Astrocyte of the cerebellum (primary cell): Measurements from ENCODE around the gene PRR15.

Experiments
- DNase-seq: peaks from one replicate; pipeline ENCODE4 v3.0.0-alpha.2; 2011; ENCODE audit warnings: low read depth
- H3K4me3 ChIP-seq: 2 replicates; pipeline ENCODE4 v1.5.1; 2011; ENCODE audit warnings: mild to moderate bottlenecking, low read depth, low read length, moderate library complexity
- in situ Hi-C: cut with HindIII; loops from 2 replicates; pipeline ENCODE4 v1.10.0; 2017; ENCODE audit warnings: low sequenced_read_pairs
- TF ChIP-seq, protein P1 (sequence below): IDR thresholded peaks from 2 replicates; pipeline ENCODE4 v1.5.1; 2012; ENCODE audit warnings: low read length, low read depth, moderate library complexity, mild to moderate bottlenecking; ENCODE audit errors: missing control alignments

Gene PRR15

DNA sequence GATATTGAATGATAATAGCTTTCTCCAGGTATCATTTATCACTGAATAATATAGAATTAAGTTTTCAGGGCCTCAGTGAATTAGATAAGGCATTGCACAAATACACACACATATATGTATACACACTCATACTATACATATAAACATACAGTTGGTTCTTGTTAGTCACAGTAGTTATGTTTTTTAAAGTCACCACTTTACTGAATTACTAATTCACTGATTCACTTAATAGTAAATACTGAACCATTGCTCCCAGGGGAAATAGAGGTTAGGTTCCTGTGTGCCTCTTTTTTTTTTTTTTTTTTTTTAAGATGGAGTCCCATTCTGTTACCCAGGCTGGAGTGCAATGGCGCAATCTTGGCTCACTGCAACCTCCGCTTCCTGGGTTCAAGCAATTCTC lies 33.6 kb downstream of the PRR15 start:
- H3K4me3 ChIP-seq: no peak overlapping the region
- in situ Hi-C loops: no loop called here
- DNase-seq: no peak
- TF ChIP-seq, protein P1, sequence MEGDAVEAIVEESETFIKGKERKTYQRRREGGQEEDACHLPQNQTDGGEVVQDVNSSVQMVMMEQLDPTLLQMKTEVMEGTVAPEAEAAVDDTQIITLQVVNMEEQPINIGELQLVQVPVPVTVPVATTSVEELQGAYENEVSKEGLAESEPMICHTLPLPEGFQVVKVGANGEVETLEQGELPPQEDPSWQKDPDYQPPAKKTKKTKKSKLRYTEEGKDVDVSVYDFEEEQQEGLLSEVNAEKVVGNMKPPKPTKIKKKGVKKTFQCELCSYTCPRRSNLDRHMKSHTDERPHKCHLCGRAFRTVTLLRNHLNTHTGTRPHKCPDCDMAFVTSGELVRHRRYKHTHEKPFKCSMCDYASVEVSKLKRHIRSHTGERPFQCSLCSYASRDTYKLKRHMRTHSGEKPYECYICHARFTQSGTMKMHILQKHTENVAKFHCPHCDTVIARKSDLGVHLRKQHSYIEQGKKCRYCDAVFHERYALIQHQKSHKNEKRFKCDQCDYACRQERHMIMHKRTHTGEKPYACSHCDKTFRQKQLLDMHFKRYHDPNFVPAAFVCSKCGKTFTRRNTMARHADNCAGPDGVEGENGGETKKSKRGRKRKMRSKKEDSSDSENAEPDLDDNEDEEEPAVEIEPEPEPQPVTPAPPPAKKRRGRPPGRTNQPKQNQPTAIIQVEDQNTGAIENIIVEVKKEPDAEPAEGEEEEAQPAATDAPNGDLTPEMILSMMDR: no peak

DNA sequence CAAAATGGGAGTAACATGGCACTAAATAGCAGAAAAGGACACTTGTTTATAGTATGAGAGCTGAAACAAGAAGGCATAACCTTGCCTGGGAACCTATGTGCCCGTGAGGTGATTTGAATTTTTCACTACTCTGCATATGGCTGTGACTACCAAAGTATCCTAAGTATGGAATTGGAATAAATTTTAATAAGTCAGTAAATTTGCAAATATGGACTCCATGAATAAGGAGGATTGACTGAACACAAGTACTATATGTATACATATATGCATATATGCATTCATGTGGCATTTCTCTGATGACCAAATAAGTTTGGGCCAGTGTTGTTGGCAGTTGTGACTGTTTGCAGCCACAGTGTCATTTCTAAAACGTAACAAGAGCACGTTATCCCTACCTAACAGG lies 34.5 kb downstream of the PRR15 start:
- no peak overlapping the region for H3K4me3 ChIP-seq
- DNase-seq: no peak
- in situ Hi-C loops: no loop called here
- TF ChIP-seq, protein P1: no peak

DNA sequence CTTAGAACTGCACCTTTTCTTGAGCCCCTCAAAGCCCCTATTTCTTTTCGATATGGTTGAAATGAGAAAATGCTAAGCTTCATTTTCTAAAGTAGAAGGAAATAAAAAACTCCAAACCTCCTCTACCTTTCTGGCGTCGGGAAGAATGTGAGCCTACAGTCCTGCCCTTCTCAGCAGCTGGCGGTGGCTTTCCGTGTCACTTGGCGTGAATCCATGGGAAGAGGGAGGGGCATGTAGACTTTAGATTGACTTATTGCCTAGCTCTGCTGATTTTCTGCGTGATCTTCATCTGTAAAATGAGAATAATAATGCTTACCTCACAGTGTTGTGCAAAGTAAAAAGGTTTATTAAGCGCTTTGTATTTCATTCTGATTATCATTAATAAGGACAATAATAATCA lies 35.0 kb downstream of the PRR15 start:
- TF ChIP-seq, protein P1: no peak
- in situ Hi-C loops: no loop called here
- DNase-seq: no peak
- H3K4me3 ChIP-seq: no peak overlapping the region

DNA sequence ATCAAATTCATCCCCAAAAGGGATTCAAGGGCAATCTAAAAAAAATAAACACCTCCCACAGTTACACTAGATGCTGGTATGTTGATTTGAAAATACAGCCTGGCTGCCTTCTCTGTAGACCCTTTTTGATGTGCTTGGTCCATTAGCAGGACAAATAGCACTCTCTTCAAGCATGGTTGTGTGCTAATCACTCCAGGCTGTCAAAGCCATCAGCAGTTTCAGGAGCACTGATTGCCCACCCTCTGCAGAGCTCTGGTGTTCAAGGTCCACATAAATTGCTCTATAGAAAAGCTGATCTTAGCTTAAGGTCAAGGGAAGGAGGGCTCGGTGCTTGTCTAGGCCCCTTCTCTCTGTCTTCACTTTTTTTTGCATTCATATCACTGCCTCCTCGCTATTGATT lies 35.4 kb downstream of the PRR15 start:
- no peak overlapping the region for H3K4me3 ChIP-seq
- no peak for DNase-seq
- in situ Hi-C loops: no loop called here
- TF ChIP-seq, protein P1: no peak

DNA sequence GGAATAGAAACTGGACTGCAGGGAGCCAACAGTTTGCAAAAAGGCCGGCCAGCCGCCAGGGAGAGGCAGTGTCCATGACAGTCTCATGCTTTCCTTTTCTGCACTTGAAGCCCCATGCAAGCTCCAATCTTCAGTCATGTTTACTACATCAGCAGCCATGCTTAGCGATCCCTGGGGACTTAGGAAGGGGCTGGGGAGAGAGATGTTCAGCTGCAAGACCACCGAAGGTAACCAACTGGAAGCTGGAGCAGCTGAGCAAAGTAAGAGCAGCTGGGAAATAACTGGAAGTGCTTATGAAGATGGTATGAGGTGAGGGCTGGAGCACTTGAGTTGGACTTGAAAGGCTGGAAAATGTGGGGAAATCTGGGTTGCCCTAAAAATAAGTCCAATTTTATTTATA lies 37.0 kb downstream of the PRR15 start:
- in situ Hi-C loops: no loop called here
- no peak overlapping the region for H3K4me3 ChIP-seq
- DNase-seq: no peak
- TF ChIP-seq, protein P1: no peak

DNA sequence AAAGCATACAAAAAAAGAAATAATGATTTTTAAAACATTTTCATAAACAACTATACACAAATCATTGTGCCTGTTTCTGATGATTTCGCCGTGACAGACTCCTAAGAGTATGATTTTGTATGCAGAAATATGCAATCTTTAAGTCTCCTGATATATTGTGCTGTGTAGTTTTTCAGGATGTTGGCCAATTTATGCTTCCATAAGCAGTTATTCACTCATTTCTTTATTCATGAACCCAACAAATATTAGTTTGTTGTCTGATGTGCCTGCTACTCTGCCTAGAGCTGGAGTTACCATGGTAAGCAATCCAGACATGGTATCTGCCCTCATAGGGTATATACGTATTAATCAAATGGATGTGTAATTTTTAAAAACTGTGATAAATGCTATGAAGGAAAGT lies 40.4 kb downstream of the PRR15 start:
- no peak overlapping the region for H3K4me3 ChIP-seq
- in situ Hi-C loops: no loop called here
- TF ChIP-seq, protein P1: no peak
- DNase-seq: no peak

DNA sequence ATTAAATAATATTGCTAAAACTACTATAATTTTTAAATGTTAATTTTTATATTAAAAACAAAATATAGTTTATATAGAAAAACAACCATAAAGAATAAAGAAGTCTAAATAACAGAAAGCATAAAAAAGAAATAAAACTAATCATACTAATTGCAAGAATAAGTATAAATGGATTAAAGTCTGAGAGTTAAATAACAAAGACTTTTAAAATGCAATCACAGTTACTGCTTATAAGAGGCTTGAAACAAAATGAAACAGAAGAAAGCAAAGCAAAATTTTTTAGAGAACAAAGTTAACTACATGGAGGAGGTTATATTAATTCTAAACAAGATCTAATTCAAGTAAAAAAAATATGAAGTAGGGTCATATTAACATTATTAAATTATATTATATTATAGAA lies 41.1 kb downstream of the PRR15 start:
- no peak overlapping the region for H3K4me3 ChIP-seq
- no peak for DNase-seq
- TF ChIP-seq, protein P1: no peak
- in situ Hi-C loops: no loop called here
